ENCODE data around the gene IL25. TPM values are rescaled to one million over a fixed set of nuclear protein-coding genes. Genes with fewer than 3 reads are reported as not detected.

Gene IL25
- total and polyA plus RNA-seq, 2 of the 8 experiments (the other 6 are each of a cell fraction or from before 2014, with no cell fraction given): not detected

GRCh38 chr14:23385642-23386265 is 13.1 kb downstream of the IL25 start:
- no peak overlapping the region for H3K9ac ChIP-seq (replicated peaks in 1 of 4; ENCODE audit: extremely low read depth in 1 of 4, low read depth in 3 of 4, low read length in 3 of 4)
- H2BK120ac ChIP-seq (replicated peaks; ENCODE audit: low read depth, low read length): no peak overlapping the region
- H4K8ac ChIP-seq (ENCODE audit: extremely low read depth, insufficient read depth, low read length): no peak overlapping the region
- no peak overlapping the region for H4K5ac ChIP-seq (ENCODE audit: insufficient read length, low read depth, low read length)
- H3K4me3 ChIP-seq (ENCODE audit: extremely low read depth in 1 of 4, insufficient read depth in 2 of 4, low read depth in 3 of 4, low read length in 4 of 4): no peak overlapping the region
- DNase-seq (ENCODE audit: low read depth in 1 of 2, low spot score in 2 of 2): no peak
- H3K56ac ChIP-seq (replicated peaks; ENCODE audit: insufficient read length, low read depth, low read length): no peak overlapping the region
- no peak overlapping the region for H2BK12ac ChIP-seq (ENCODE audit: low read depth, low read length)
- no peak overlapping the region for H3K4ac ChIP-seq (replicated peaks; ENCODE audit: insufficient read length, low read depth, low read length)
- H3K4me1 ChIP-seq (replicated peaks in 1 of 4; ENCODE audit: control insufficient read depth in 3 of 4, insufficient read depth in 4 of 4, low read length in 3 of 4): peaks cover 0 to 10% (median 0%) of the 10 kb centered on the region in 4 experiments; a peak in 1 of 7 replicates
- no peaks in the 10 kb centered on the region for H3K36me3 ChIP-seq (ENCODE audit: control insufficient read depth in 2 of 4, insufficient read depth in 4 of 4, low read length in 3 of 4)
- ChIA-PET CTCF (ENCODE audit: partially characterized antibody) (interaction anchor here (0.8 to 15.0 kb wide), 13 partner anchors 9 to 408 kb away, joined by 3 to 333 read pairs (median 3); partner anchors contain the start of genes EFS and SLC22A17), POLR2A (ENCODE audit: partially characterized antibody) (interaction anchor here (1.5 kb wide), 1 partner anchor 10 kb away, joined by 3 read pairs; no protein-coding TSS in a partner anchor)
- H3K18ac ChIP-seq (ENCODE audit: extremely low read depth, low read length): no peak overlapping the region
- H3K79me1 ChIP-seq (ENCODE audit: low read depth, low read length): no peaks in the 10 kb centered on the region
- no peak overlapping the region for H3K14ac ChIP-seq (ENCODE audit: insufficient read length)
- H3K9me3 ChIP-seq (ENCODE audit: insufficient read depth in 2 of 2, low read depth in 1 of 2, low read length in 1 of 2): no peaks in the 10 kb centered on the region
- no peak overlapping the region for H2BK5ac ChIP-seq (ENCODE audit: low read depth, low read length)
- no peak overlapping the region for H3K4me2 ChIP-seq (ENCODE audit: insufficient read depth in 1 of 2, low read depth in 2 of 2, low read length in 2 of 2)
- no peaks in the 10 kb centered on the region for H3K79me2 ChIP-seq (ENCODE audit: control insufficient read depth in 1 of 2, insufficient read depth in 2 of 2, low read length in 2 of 2)
- no peaks in the 10 kb centered on the region; a peak in 1 of 7 replicates for H3K27me3 ChIP-seq (replicated peaks in 1 of 4; ENCODE audit: control insufficient read depth in 3 of 4, extremely low read depth in 1 of 4, insufficient read depth in 3 of 4, low read length in 3 of 4)
- H2AFZ ChIP-seq (ENCODE audit: low read length): no peak overlapping the region
- 94% methylated on average over 18 of the region's 18 CpGs; no CpG with 5 or more reads in 1 of the 2 experiments for WGBS, 2 experiments (ENCODE audit: extremely low coverage in 1 of 2, insufficient coverage in 1 of 2, insufficient read length in 1 of 2, insufficient replicate concordance in 2 of 2, low coverage in 1 of 2, low lambda C conversion rate in 2 of 2, missing lambda C conversion rate in 1 of 2)
- no peak overlapping the region for H2BK20ac ChIP-seq (ENCODE audit: low read length)
- no peak overlapping the region for H3K23ac ChIP-seq (ENCODE audit: insufficient read length)
- no peak overlapping the region for H2BK15ac ChIP-seq (ENCODE audit: low read length)
- TF ChIP-seq CTCF (IDR thresholded peaks at IDR 0.05; ENCODE audit: control extremely low read depth in 1 of 3, insufficient read depth in 1 of 3, low read depth in 1 of 3, low read length in 3 of 3) (0 out of 4 replicates have a peak, but pooled peaks of 1 of the 3 experiments have one; percentile 5), RAD21 (IDR thresholded peaks at IDR 0.05 in 1 of 2, conservative IDR thresholded peaks at IDR 0.05 in 1 of 2; ENCODE audit: low read depth in 2 of 2, low read length in 2 of 2) (peak; percentile 22 to 33; a peak in 2 of 4 replicates), TBP (IDR thresholded peaks at IDR 0.05; ENCODE audit: low read depth, low read length) (no peak), BACH1 (IDR thresholded peaks at IDR 0.05; ENCODE audit: low read length) (no peak)
- H3K27ac ChIP-seq (ENCODE audit: low read depth, low read length): no peak overlapping the region
- no peak overlapping the region for H2AK5ac ChIP-seq (ENCODE audit: low read depth, low read length)
- no peak for FAIRE-seq
- no peak overlapping the region for H4K91ac ChIP-seq (replicated peaks; ENCODE audit: insufficient read length, low read length)
- no peaks in the 10 kb centered on the region; the same call in 1 of the 2 replicates for H3K23me2 ChIP-seq (ENCODE audit: low read depth, low read length)
- H4K20me1 ChIP-seq (replicated peaks in 1 of 2; ENCODE audit: control insufficient read depth in 1 of 2, insufficient read depth in 2 of 2, low read length in 2 of 2): no peaks in the 10 kb centered on the region

Data from H1 (cell line).